Measurements from ENCODE around the gene RABEP1.

DNA sequence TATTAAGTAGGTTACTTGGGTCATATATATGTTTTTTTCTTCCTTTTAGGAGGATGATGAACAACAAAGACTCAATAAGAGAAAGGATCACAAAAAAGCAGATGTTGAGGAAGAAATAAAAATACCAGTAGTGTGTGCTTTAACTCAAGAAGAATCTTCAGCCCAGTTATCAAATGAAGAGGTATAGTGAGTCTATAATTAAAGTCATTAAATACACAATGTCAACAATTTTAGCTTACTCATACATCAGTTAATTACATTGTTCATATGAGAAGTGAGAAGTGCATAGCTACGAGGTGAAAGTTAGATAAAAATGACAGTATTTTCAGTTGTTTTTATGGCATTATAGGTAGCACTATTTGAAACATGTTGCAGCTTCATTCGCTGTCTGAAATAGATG, 72.2 kb downstream of the RABEP1 start:
- TF ChIP-seq ZNF384 (IDR thresholded peaks at IDR 0.05) (no peak), SUZ12 (IDR thresholded peaks at IDR 0.05) (no peak), SP1 (IDR thresholded peaks at IDR 0.05) (no peak), NFRKB (IDR thresholded peaks at IDR 0.05) (no peak), FOXK2 (IDR thresholded peaks at IDR 0.05) (no peak), BHLHE40 (IDR thresholded peaks at IDR 0.05; ENCODE audit: borderline replicate concordance) (no peak), TARDBP (IDR thresholded peaks at IDR 0.05) (no peak), ARNT (IDR thresholded peaks at IDR 0.05) (no peak), LEF1 (IDR thresholded peaks at IDR 0.05; ENCODE audit: borderline replicate concordance) (no peak)
